Erythroblast (primary cell): ENCODE measurements around the gene TSPAN6.

Experiments
- GATA1 ChIP-seq: IDR thresholded peaks from 2 replicates; pipeline ENCODE4 v1.6.1; 2011; ENCODE audit warnings: low read depth, mild to moderate bottlenecking, control low read depth, low read length, moderate library complexity
- POLR2A ChIP-seq: IDR thresholded peaks from 2 replicates; pipeline ENCODE4 v1.6.1; 2011; ENCODE audit warnings: mild to moderate bottlenecking, low read length

- TF ChIP-seq POLR2A (no peak), GATA1 (no peak)
Observed at GRCh38 chrX:100681599-100681998, 45.0 kb upstream of the TSPAN6 start.
